GM18502 (cell line): ENCODE measurements around the gene SPI1.

Experiments used
- ATAC-seq: cut with Tn5 transposase; IDR thresholded peaks from one replicate; pipeline ENCODE4 v1.9.1; 2021; ENCODE audit warnings: mild to moderate bottlenecking; ENCODE audit not compliant: unreplicated experiment, poor library complexity

The SPI1 gene

GRCh38 chr11:47407746-47408590, 29.6 kb upstream of the SPI1 start, which contains the start of gene SLC39A13:
SLC39A13 (plus strand) TSS chr11:47408590; CDS start chr11:47410095, 1,505 bp downstream.
- peak; percentile 87 for ATAC-seq

- ATAC-seq, result no peak
Observed at GRCh38 chr11:47406896-47407745, 28.8 kb upstream of the SPI1 start.

- ATAC-seq, result no peak
Observed at GRCh38 chr11:47403571-47403970, 25.2 kb upstream of the SPI1 start.

GRCh38 chr11:47403135-47403534, 24.8 kb upstream of the SPI1 start:
- ATAC-seq, result no peak

- peak; percentile 68 for ATAC-seq
Observed at GRCh38 chr11:47400768-47401279, 22.5 kb upstream of the SPI1 start.

- peak; percentile 55 for ATAC-seq
Observed at GRCh38 chr11:47399860-47400767, 21.8 kb upstream of the SPI1 start.

GRCh38 chr11:47398551-47398950, 20.2 kb upstream of the SPI1 start:
- ATAC-seq, result no peak

- no peak for ATAC-seq
Observed at GRCh38 chr11:47398011-47398410, 19.7 kb upstream of the SPI1 start.

- ATAC-seq, result no peak
Observed at GRCh38 chr11:47396049-47396320, 17.6 kb upstream of the SPI1 start.

- no peak for ATAC-seq
Observed at GRCh38 chr11:47395223-47396048, 17.1 kb upstream of the SPI1 start.

- peak; percentile 74 for ATAC-seq
Observed at GRCh38 chr11:47394322-47395222, 16.2 kb upstream of the SPI1 start.

GRCh38 chr11:47394050-47394321, 15.6 kb upstream of the SPI1 start:
- no peak for ATAC-seq

GRCh38 chr11:47393163-47394049, 15.1 kb upstream of the SPI1 start:
- ATAC-seq, result no peak

GRCh38 chr11:47392546-47393162, 14.3 kb upstream of the SPI1 start:
- no peak for ATAC-seq

GRCh38 chr11:47391711-47392432, 13.5 kb upstream of the SPI1 start:
- ATAC-seq, result no peak

- ATAC-seq, result no peak
Observed at GRCh38 chr11:47391077-47391583, 12.8 kb upstream of the SPI1 start.

GRCh38 chr11:47390422-47390760, 12.0 kb upstream of the SPI1 start:
- no peak for ATAC-seq
